HG02798 (cell line): ENCODE data around the gene SMOC2.

Experiments
- ATAC-seq: cut with Tn5 transposase; IDR thresholded peaks from one replicate; pipeline ENCODE4 v1.9.1; 2021; ENCODE audit warnings: mild to moderate bottlenecking; ENCODE audit not compliant: unreplicated experiment, poor library complexity

Gene SMOC2

GRCh38 chr6:168637834-168638233 lies 196.8 kb downstream of the SMOC2 start:
- no peak for ATAC-seq

DNA sequence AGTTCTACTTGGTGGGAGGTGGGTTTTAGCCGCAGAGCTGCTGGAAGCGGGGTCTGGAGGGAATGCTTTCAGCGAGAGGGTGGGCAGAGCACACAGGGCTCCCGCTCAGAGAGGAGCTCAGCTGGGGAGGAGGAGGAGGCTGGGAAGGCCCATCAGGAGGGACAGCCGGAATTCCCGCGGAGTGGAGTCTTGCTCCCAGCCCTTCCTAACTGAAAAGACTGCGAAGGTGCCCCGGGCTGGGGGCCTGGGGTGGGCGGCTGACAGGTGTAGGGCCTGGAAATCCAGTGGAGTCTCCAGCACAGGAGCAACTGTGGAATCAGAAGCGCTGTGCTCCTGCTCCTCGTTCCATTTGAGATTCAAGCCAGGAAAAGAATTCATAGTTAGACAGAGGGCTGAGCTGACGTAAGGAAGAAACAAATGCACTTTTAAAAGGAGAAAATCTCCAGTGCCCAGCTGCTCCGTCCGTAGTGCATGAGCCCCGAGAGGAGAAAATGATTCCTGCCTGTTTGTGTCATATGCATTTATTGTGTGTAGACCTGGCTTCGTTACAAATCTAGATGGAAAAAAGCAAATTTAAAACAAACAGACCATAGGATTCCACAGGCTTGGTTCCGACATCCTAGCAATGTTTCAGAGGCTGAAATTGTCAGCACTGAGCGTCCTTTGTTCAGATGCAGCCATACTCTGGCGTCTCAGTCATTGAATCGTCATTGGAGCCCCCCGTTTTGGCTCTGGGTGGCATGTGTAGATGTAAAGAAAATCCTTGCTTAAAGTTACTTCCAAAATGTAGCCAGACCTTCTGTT lies 197.7 kb downstream of the SMOC2 start:
- ATAC-seq = no peak

DNA sequence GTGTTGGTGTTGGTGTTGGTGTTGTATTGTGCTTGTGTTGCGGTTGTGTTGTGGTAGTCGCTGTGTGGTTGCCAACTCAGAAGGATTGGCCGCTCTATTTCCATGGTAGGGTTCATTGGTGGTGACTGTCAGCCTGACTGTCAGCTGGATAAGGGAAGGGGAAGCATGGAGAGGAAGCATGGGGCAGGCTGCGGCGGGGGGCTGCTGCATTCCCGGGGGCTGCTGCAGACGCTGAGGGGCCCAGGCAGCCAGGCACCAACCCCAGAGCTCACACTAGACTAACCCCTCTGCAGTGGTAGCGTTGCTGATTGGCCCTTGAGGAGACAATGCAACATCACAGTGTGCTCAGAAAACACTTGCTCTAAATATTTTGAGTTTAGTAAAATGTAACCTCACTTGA lies 199.2 kb downstream of the SMOC2 start:
- ATAC-seq = no peak

GRCh38 chr6:168640768-168641167 lies 199.8 kb downstream of the SMOC2 start:
- no peak for ATAC-seq

- no peak for ATAC-seq
Observed at GRCh38 chr6:168641446-168641845, 200.5 kb downstream of the SMOC2 start.

DNA sequence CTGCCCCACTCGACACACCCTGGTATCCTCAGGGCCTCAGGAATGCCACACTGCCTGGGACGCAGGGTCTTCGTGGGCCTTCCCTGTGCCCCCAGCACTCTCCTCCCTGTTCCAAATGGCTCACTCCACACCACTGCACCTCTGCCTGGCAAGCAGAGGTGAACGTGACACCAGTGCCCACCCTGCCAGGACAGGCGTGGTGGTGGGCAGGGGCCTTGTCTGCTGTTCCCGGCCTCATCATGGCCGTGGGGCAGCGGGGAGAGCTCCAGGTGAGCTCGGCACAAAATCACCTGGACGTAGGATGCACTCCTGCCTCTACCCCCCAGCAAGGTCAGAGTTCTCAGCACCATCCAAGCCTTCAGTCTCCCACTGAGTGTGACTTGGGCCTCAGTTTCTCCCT lies 202.4 kb downstream of the SMOC2 start:
- ATAC-seq = no peak

- no peak for ATAC-seq
Observed at GRCh38 chr6:168645326-168645725, 204.3 kb downstream of the SMOC2 start.

- no peak for ATAC-seq
Observed at GRCh38 chr6:168647271-168647670, 206.3 kb downstream of the SMOC2 start.

GRCh38 chr6:168648240-168649125 lies 207.5 kb downstream of the SMOC2 start:
- no peak for ATAC-seq

DNA sequence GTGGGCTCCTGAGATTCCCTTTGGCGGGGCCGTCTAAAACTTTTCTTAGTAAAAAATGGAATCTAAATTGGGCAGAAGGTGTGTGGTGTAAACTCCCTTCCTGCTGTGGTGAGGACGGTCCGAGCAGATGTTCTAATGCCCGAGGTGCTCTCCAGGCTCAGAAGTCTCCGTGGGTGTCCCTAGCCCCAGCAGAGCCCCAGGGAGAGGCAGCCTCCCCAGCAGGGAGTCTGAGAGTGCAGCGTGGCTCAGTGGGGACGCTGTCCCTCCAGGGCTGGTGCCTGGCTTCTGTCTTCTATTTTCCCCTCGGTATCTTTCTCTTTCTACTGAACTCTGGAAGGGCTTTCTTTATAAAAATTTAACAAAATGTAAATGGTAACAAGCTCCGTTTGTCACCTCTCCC lies 208.2 kb downstream of the SMOC2 start:
- no peak for ATAC-seq

GRCh38 chr6:168650671-168651111 lies 209.7 kb downstream of the SMOC2 start:
- no peak for ATAC-seq

DNA sequence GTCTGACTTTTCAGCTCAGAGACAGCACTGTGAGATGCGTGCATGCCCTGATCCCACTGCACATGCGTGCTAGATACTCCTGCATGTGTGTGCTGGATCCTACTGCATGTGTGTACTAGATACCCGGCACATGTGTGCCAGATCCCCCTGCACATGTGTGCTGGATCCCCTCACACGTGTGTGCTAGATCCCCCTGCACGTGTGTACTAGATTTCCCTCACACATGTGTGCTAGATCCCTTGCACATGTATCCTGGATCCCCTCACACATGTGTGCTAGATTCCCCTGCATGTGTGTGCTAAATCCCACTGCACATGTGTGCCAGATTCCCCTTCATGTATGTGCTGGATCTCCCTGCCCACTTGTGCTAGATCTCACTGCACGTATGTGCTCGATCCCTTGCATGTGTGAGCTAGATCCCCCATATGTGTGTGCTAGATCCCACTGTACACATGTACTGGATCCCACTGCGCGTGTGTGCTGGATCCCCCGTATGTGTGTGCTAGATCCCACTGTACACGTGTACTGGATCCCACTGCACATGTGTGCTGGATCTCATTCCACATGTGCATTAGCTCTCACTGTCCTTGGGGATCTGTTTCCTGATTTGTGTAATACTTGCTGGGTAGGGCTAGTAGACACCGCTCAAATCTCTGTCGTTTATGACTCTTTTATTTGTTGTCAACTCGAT lies 214.6 kb downstream of the SMOC2 start:
- ATAC-seq = no peak

DNA sequence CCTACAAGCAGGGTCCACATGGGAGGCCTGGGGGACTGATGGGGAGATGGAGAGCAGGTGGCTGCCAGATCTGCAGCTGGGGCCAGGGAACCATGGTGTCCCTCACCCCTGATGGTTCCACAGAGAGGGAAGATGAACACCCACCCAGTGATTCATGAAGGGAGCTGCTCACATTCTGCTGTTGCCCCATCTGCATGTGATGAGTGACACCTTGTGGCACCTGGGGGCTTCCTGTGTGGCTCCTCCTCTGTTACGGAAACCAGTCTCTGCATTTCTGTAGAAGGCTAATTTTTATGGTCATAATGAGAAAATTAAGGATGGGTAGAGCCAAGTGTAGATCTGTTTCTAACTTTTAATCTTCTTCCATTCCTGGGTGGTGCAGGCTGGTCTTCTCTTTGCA lies 217.1 kb downstream of the SMOC2 start:
- ATAC-seq = no peak

DNA sequence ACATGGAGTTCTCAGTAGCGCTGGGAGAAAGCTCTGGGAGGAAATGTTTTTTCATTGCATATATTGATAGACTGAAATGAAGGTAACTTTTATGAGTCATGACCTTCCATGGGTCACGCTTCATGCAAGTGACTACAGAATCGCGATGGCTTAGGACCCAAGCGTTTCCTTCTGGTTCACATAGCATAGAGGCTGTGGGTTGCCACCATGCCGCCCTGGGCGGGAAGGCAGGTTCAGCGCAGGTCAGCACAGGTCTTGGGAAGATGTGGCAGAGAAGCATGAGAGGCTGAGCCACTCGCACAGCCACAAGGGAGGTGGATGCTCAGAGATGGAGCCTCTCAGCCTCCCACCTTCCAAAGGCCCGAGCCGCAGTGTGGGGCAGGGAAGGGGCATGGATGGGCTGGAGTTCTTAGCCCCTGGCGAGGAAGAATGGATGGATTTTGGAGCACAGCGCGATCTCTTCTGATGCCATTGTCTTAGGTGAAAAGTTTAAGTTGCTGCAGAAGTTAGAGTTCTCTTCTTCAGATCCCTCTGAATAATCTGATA lies 219.5 kb downstream of the SMOC2 start:
- ATAC-seq = no peak

DNA sequence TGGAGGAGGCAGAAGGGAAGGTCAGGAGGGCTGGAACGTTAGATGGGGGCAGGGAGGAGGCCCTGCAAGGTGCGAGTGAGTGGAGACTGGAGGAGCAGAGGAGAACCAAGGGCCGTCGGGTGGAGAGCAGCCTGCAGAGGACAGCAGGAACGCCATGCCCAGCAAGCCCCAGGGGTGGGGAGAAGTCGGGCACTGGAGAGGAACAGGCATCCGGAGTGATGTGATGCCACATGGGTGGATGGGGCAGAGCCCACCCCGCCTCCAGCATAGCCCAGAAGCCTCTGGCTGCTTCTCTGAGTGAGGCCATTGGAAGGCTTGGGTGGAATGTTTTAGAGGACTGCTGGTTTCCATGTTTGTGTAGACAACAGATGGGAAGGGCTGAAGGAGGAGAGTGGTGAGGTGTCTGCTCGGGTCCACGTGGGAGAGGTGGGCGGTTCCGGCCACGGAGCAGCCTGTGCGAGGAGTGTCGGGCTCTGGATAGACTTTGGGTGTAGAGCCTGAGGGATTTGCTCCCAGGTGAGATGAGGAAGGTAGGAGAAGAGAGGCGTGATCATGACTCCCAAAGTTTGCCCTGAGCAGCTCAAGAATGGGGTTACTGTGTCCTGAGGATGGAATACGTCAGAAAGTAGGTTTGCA lies 221.4 kb downstream of the SMOC2 start:
- ATAC-seq = no peak

- ATAC-seq = no peak
Observed at GRCh38 chr6:168663041-168663440, 222.1 kb downstream of the SMOC2 start.

DNA sequence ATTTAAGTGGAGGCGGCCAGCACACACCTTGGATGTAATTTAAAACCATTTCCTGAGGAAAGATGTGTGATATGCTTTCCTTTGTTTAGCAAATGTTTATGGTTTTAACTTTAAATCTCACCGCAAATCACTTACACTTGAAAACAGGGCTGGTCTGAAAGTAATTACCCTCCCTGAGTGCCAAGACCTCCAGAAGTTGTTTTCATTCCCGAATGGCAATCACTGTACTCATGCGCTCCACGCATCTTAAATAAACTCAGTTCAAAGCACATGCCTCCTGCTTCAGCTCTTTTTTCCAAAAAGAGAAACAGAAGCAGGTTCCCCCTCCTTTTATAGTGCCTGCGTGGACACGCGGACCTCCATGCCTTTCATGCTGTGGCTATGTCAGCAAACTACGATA lies 224.0 kb downstream of the SMOC2 start:
- ATAC-seq = no peak

- ATAC-seq = no peak
Observed at GRCh38 chr6:168666170-168666569, 225.2 kb downstream of the SMOC2 start.

DNA sequence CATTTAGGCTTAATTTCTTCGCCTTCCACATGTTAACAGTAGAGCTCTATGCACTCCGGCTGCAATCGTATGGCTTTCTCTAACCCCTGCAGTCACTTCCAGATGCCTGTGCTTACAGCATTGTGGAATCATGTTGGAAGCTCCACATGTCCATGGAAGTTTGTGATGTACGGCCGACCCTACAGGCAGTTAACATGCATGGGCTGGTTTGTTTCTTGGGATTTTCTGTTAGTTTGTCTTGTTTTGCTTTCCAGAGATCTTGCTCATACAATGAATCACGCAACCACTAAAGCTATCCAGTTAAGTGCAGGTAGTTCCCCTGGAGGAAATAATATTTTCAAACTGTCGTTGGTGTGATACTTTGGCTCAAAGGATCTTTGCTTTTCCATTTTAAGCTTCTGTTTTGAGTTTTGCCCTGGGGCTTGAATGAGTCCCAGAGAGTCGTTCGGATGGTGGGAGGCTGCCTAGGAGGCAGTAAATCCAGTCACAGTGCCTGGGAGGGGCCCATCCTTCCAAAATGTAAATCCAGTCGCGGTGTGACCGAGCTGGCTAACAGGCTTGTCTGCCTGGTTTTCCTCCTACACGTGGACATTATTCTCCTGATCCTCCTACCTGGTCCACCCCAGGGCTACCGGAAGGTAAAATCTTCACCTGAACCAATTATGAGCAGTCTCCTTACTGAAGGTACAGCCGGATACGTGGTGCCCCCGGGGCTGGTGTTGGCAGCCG lies 225.9 kb downstream of the SMOC2 start:
- ATAC-seq = no peak

DNA sequence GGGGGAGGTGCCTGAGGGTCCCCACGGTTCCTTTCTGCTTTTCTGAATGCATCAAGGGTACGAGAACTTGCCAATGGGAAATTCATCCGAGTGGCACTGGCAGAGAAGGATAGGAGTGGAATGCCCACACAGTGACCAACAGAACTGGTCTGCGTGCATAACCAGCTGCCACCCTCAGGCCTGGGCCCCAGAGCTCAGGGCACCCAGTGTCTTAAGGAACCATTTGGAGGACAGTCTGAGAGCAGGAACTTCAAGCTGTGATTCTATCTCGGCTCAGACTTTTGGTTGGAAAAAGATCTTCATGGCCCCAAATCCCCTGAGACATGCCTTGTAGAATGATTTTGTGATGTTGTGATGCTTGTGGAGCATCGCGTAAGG lies 226.4 kb downstream of the SMOC2 start:
- no peak for ATAC-seq
